HepG2 (cell line): Measurements from ENCODE around the gene RECK. TPM values are rescaled to one million over a fixed set of nuclear protein-coding genes. Genes with fewer than 3 reads are reported as not detected.
A peak's percentile ranks its signal among the peaks of the same experiment; 100 is the strongest.

Experiments used
- ARID5B ChIP-seq: IDR thresholded peaks from 2 replicates; pipeline ENCODE4 v1.4.0; 2020; ENCODE audit warnings: mild to moderate bottlenecking, missing genetic modification reagents
- MAFG ChIP-seq: sonication (generic); formaldehyde crosslinking; IDR thresholded peaks from 2 replicates; pipeline ENCODE4 v1.5.1; 2020; ENCODE audit warnings: mild to moderate bottlenecking, missing genetic modification reagents
- PCBP2 ChIP-seq: fragments of 200-400 bp; formaldehyde crosslinking; optimal IDR thresholded peaks from 2 replicates; pipeline ENCODE3; 2018; ENCODE audit warnings: low read length, low read depth; ENCODE audit not compliant: poor library complexity, severe bottlenecking
- POGZ ChIP-seq: sonication (generic); formaldehyde crosslinking; IDR thresholded peaks from 2 replicates; pipeline ENCODE4 v1.4.0; 2020; ENCODE audit warnings: mild to moderate bottlenecking, missing genetic modification reagents
- SALL1 ChIP-seq: sonication (generic); formaldehyde crosslinking; IDR thresholded peaks from 2 replicates; pipeline ENCODE4 v1.8.0; 2022; ENCODE audit warnings: mild to moderate bottlenecking, missing genetic modification reagents
- SMC3 ChIP-seq: IDR thresholded peaks from 2 replicates; pipeline ENCODE4 v1.6.1; 2011; ENCODE audit warnings: low read length, improper control_type of control experiment
- STAG1 ChIP-seq: sonication (generic); formaldehyde crosslinking; IDR thresholded peaks from 2 replicates; pipeline ENCODE4 v1.4.0; 2020; ENCODE audit warnings: missing genetic modification reagents
- TEAD3 ChIP-seq: optimal IDR thresholded peaks from 2 replicates; pipeline ENCODE3; 2016; ENCODE audit warnings: borderline replicate concordance
- XRCC5 ChIP-seq: fragments of 200-400 bp; formaldehyde crosslinking; optimal IDR thresholded peaks from 2 replicates; pipeline ENCODE3; 2017; ENCODE audit warnings: mild to moderate bottlenecking, low read length
- ZBTB49 ChIP-seq: sonication (generic); formaldehyde crosslinking; IDR thresholded peaks from 2 replicates; pipeline ENCODE4 v1.4.0; 2020; ENCODE audit warnings: missing genetic modification reagents, borderline replicate concordance
- ZNF205 ChIP-seq: IDR thresholded peaks from 2 replicates; pipeline ENCODE4 v1.6.1; 2018; ENCODE audit warnings: missing biosample characterization, missing genetic modification reagents
- ZNF383 ChIP-seq: sonication (generic); formaldehyde crosslinking; IDR thresholded peaks from 2 replicates; pipeline ENCODE4 v1.4.0; 2020; ENCODE audit warnings: missing genetic modification reagents, mild to moderate bottlenecking, borderline replicate concordance
- ZNF678 ChIP-seq: sonication (generic); formaldehyde crosslinking; IDR thresholded peaks from 2 replicates; pipeline ENCODE4 v1.4.0; 2020; ENCODE audit warnings: mild to moderate bottlenecking, missing genetic modification reagents
- ZNF781 ChIP-seq: sonication (generic); formaldehyde crosslinking; IDR thresholded peaks from 2 replicates; pipeline ENCODE4 v1.5.1; 2020; ENCODE audit warnings: borderline replicate concordance, mild to moderate bottlenecking, missing genetic modification reagents; ENCODE audit errors: not compliant biosample characterization
- polyA plus RNA-seq, 8 experiments: library from polyadenylated mRNA; depleted of rRNA in 3 of 8; stranded (reverse) in 7 of 8; unstranded in 1 of 8; fragments of >200 nt; fragmentation: Illumina TruSeq in 4 of 8; extraction: Trizol in 4 of 8; gene quantifications; 2 replicates each; pipeline versions ENCODE4 v1.2.1 to v1.2.3, GENCODE V29; 2011 to 2016; ENCODE audit warnings: low read depth in 4 of 8, missing spikeins in 1 of 8, mixed read lengths in 1 of 8; ENCODE audit not compliant: insufficient read depth in 1 of 8
- total RNA-seq, 5 experiments: library from RNA; depleted of rRNA; stranded (reverse); fragments of >200 nt; fragmentation: Illumina TruSeq; extraction: Trizol; gene quantifications; 2 replicates each; pipeline ENCODE4 v1.2.3, GENCODE V29; 2016; ENCODE audit warnings: low read depth in 1 of 5

Gene RECK
- total and polyA plus RNA-seq, 2 of the 13 experiments (the other 11 are each of a cell fraction or from before 2014, with no cell fraction given) = 3.1 to 4.8 TPM

- TF ChIP-seq ZBTB49 (CRISPR knock-in tag) (peak; percentile 71; the same call in 1 of the 2 replicates), PCBP2 (no peak), SALL1 (CRISPR knock-in tag) (peak; percentile 66), POGZ (CRISPR knock-in tag) (0 out of 2 replicates have a peak, but pooled peaks have one; percentile 18), ZNF678 (CRISPR knock-in tag) (no peak), SMC3 (peak; percentile 87), ARID5B (CRISPR knock-in tag) (peak; percentile 28; the same call in 1 of the 2 replicates), XRCC5 (peak; percentile 96), ZNF205 (CRISPR knock-in tag) (0 out of 2 replicates have a peak, but pooled peaks have one; percentile 38), TEAD3 (CRISPR knock-in tag) (peak; percentile 59), ZNF383 (CRISPR knock-in tag) (no peak), MAFG (CRISPR knock-in tag) (no peak), STAG1 (CRISPR knock-in tag) (peak; percentile 67), ZNF781 (CRISPR knock-in tag) (peak; percentile 28)
These were observed 27.9 kb upstream of the RECK start (continued) for GRCh38 chr9:36008774-36009300.
